Tibial nerve (tissue), 4 donors: ENCODE results near the gene ZNF175. TPM values are rescaled to one million over a fixed set of nuclear protein-coding genes. Genes with fewer than 3 reads are reported as not detected.

Source experiments
- DNase-seq, 2 donors: peaks; one replicate each; pipeline ENCODE4 v3.0.0-alpha.2; 2019; ENCODE audit warnings: low spot score in 2 of 2
- H3K27ac ChIP-seq, 4 donors: fragments of 200-600 bp; sonication (generic) in 3 of 4; one replicate each; pipeline ENCODE4 v1.5.1; 2017 to 2019; ENCODE audit warnings: mild to moderate bottlenecking in 1 of 4
- H3K27me3 ChIP-seq, 2 donors: fragments of 200-600 bp; sonication (generic) in 1 of 2; one replicate each; pipeline versions ENCODE4 v1.5.1 to v1.6.0; 2017 to 2019
- H3K36me3 ChIP-seq, 3 donors: fragments of 200-600 bp; sonication (generic); one replicate each; pipeline ENCODE4 v1.5.1; 2018 to 2019
- H3K4me1 ChIP-seq, 4 donors: fragments of 200-600 bp; sonication (generic) in 3 of 4; one replicate each; pipeline ENCODE4 v1.5.1; 2017 to 2019
- H3K4me3 ChIP-seq, 4 donors: fragments of 200-600 bp; sonication (generic) in 3 of 4; one replicate each; pipeline ENCODE4 v1.5.1; 2017 to 2019; ENCODE audit warnings: mild to moderate bottlenecking in 1 of 4, moderate library complexity in 1 of 4
- H3K9me3 ChIP-seq, 4 donors: fragments of 200-600 bp; sonication (generic) in 3 of 4; one replicate each; pipeline ENCODE4 v1.5.1; 2017 to 2019
- CTCF ChIP-seq, 5 experiments: fragments of 200-600 bp in 3 of 5; fragments of 450-650 bp in 2 of 5; sonication (generic) in 3 of 5; IDR thresholded peaks; one replicate each; pipeline ENCODE4 v1.5.1; 2016 to 2019; ENCODE audit warnings: antibody characterized with exemption in 5 of 5, mild to moderate bottlenecking in 3 of 5, moderate library complexity in 2 of 5
- EP300 ChIP-seq, 2 donors: sonication (generic); formaldehyde crosslinking; IDR thresholded peaks; one replicate each; pipeline ENCODE4 v1.6.1; 2017; ENCODE audit warnings: antibody characterized with exemption in 2 of 2, mild to moderate bottlenecking in 1 of 2
- POLR2A ChIP-seq, 2 donors: fragments of 450-650 bp; IDR thresholded peaks; one replicate each; pipeline ENCODE4 v1.6.1; 2017; ENCODE audit warnings: antibody characterized with exemption in 2 of 2, mild to moderate bottlenecking in 2 of 2, moderate library complexity in 2 of 2
- WGBS, 2 donors: methylation state at CpG; one replicate each; pipeline ENCODE4 v1.1.5; 2018; 5-methylcytosine and 5-hydroxymethylcytosine counted together
- total RNA-seq, 4 donors: library from RNA; depleted of rRNA; stranded (reverse); fragments of >200 nt; gene quantifications; one replicate each; pipeline ENCODE4 v1.1.0, GENCODE V29; 2016

ZNF175 gene
- total RNA-seq, 4 donors from 2014 or later: 4.3 to 8.5 (median 7.3) TPM

- H3K27me3 ChIP-seq: no peaks in the 10 kb centered on the region
- H3K4me1 ChIP-seq: peaks cover 0 to 1% (median 0%) of the 10 kb centered on the region in 4 donors
- TF ChIP-seq CTCF (IDR thresholded peaks at IDR 0.05) (peak in 1 of 5 experiments; percentile 51), POLR2A (IDR thresholded peaks at IDR 0.05) (no peak), EP300 (IDR thresholded peaks at IDR 0.05) (no peak)
- no peaks in the 10 kb centered on the region for H3K36me3 ChIP-seq
- DNase-seq: no peak
- no peak overlapping the region for H3K27ac ChIP-seq
- no peak overlapping the region for H3K4me3 ChIP-seq
- 30% methylated on average over 5 of the region's 5 CpGs; no CpG with 5 or more reads in 1 of the 2 donors for WGBS, 2 donors
- peaks cover 0 to 16% (median 0%) of the 10 kb centered on the region in 4 donors for H3K9me3 ChIP-seq
Measured at GRCh38 chr19:51637362-51637978, 66.4 kb downstream of the ZNF175 start.

DNA sequence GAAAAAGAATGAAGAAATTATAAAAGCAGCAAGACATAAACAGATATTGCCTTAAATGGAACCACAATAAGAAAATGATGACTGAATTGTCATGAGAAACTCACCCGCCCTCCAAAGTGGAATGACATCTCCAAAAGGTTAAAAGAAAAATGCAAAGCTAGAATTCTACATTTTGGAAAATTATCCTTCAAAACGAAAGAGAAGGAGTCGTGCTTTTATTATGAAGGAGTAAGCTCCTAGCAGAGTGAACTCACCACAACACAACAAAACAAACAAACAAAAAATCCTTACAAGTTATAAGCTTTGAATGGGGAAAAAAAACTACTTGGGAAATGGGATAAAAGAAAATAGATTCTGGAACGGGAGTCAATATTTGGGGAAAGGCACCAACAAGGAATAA is 68.8 kb downstream of the ZNF175 start:
- Histone ChIP-seq H3K36me3 (no peaks in the 10 kb centered on the region), H3K4me1 (peaks cover 0 to 3% (median 0%) of the 10 kb centered on the region in 4 donors), H3K27ac (no peak overlapping the region), H3K4me3 (no peak overlapping the region), H3K9me3 (peaks cover 0 to 16% (median 0%) of the 10 kb centered on the region in 4 donors), H3K27me3 (no peaks in the 10 kb centered on the region)
- DNase-seq: no peak
- TF ChIP-seq POLR2A (IDR thresholded peaks at IDR 0.05) (no peak), CTCF (IDR thresholded peaks at IDR 0.05) (no peak), EP300 (IDR thresholded peaks at IDR 0.05) (no peak)
- 66% methylated on average over 4 of the region's 4 CpGs; no CpG with 5 or more reads in 1 of the 2 donors for WGBS, 2 donors

DNA sequence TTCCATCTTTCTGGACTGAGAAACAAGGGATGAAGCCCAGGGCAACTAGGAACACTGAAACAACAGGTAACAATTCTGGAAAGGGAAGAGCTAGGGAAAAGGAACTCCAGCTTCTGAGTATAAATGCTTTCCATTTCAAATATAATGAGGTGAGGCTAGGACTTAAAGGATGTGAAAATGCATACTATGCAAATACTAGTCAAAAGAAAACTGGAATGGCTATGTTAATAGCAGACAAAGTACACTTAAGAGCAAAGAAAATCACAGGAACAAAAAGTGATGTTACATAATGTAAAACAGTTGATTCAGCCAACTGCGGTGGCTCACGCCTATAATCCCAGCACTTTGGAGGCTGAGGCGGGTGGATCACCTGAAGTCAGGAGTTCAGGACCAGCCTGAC is 69.3 kb downstream of the ZNF175 start:
- Histone ChIP-seq H3K4me1 (peaks cover 0 to 3% (median 0%) of the 10 kb centered on the region in 4 donors), H3K27ac (no peak overlapping the region), H3K9me3 (peaks cover 0 to 16% (median 0%) of the 10 kb centered on the region in 4 donors), H3K27me3 (no peaks in the 10 kb centered on the region), H3K4me3 (no peak overlapping the region), H3K36me3 (no peaks in the 10 kb centered on the region)
- 92% methylated on average over 3 of the region's 3 CpGs; no CpG with 5 or more reads in 1 of the 2 donors for WGBS, 2 donors
- DNase-seq: no peak
- TF ChIP-seq EP300 (IDR thresholded peaks at IDR 0.05) (no peak), POLR2A (IDR thresholded peaks at IDR 0.05) (no peak), CTCF (IDR thresholded peaks at IDR 0.05) (no peak)

GRCh38 chr19:51641648-51642047 is 70.6 kb downstream of the ZNF175 start:
- Histone ChIP-seq H3K4me1 (peaks cover 0 to 3% (median 0%) of the 10 kb centered on the region in 4 donors), H3K36me3 (no peaks in the 10 kb centered on the region), H3K4me3 (no peak overlapping the region), H3K9me3 (peaks cover 0 to 12% (median 0%) of the 10 kb centered on the region in 4 donors), H3K27me3 (no peaks in the 10 kb centered on the region), H3K27ac (no peak overlapping the region)
- TF ChIP-seq EP300 (IDR thresholded peaks at IDR 0.05) (no peak), POLR2A (IDR thresholded peaks at IDR 0.05) (no peak), CTCF (IDR thresholded peaks at IDR 0.05) (no peak)
- DNase-seq: no peak

Other genes with a start within 250 kb of the ZNF175 start
- 1 to 10 TPM in 3 of 4 donors, under 1 TPM in 1; 0.44 to 3.7 (median 2.1) TPM for gene VSIG10L, start 229.1 kb upstream of the ZNF175 start, total RNA-seq
- gene ETFB, start 204.9 kb upstream of the ZNF175 start, total RNA-seq: 100 to 1,000 TPM in 3 of 4 donors, 10 to 100 TPM in 1; 73.2 to 118 (median 101) TPM
- gene CLDND2, start 202.3 kb upstream of the ZNF175 start, total RNA-seq: not detected
- 1 to 10 TPM in 2 of 4 donors, not detected in 2; 3.6 to 3.9 TPM for gene NKG7, start 198.6 kb upstream of the ZNF175 start, total RNA-seq
- gene LIM2, start 183.3 kb upstream of the ZNF175 start, total RNA-seq: not detected
- gene C19orf84, start 180.7 kb upstream of the ZNF175 start, total RNA-seq: under 1 TPM in 1 of 4 donors, not detected in 3; 0.63 TPM
- gene SIGLEC10, start 153.6 kb upstream of the ZNF175 start, total RNA-seq: 10 to 100 TPM in 2 of 4 donors, 1 to 10 TPM in 2; 2.1 to 21.9 (median 7.3) TPM
- 1 to 10 TPM in 1 of 4 donors, under 1 TPM in 3; 0.20 to 5.5 (median 0.87) TPM for gene SIGLEC8, start 112.8 kb upstream of the ZNF175 start, total RNA-seq
- not detected for gene CEACAM18, start 92.7 kb upstream of the ZNF175 start, total RNA-seq
- under 1 TPM in 1 of 4 donors, not detected in 3; 0.66 TPM for gene SIGLEC12, start 69.5 kb upstream of the ZNF175 start, total RNA-seq
- 1 to 10 TPM in 1 of 4 donors, under 1 TPM in 3; 0.44 to 1.5 (median 0.59) TPM for gene SIGLEC6, start 39.6 kb upstream of the ZNF175 start, total RNA-seq
- 1 to 10 TPM in 3 of 4 donors, under 1 TPM in 1; 0.20 to 2.2 (median 1.6) TPM for gene SIGLEC5, start 59.1 kb downstream of the ZNF175 start, total RNA-seq
- gene SIGLEC14, start 75.5 kb downstream of the ZNF175 start, total RNA-seq: 1 to 10 TPM in 3 of 4 donors, not detected in 1; 1.9 to 6.3 (median 4.9) TPM
- gene SPACA6, start 122.0 kb downstream of the ZNF175 start, total RNA-seq: 10 to 100 TPM; 10.7 to 47.9 (median 34.0) TPM
- 1 to 10 TPM in 1 of 4 donors, under 1 TPM in 1, not detected in 2; 0.44 to 3.3 TPM for gene HAS1, start 152.7 kb downstream of the ZNF175 start, total RNA-seq
- 10 to 100 TPM in 1 of 4 donors, 1 to 10 TPM in 3; 1.7 to 36.9 (median 6.4) TPM for gene FPR1, start 180.6 kb downstream of the ZNF175 start, total RNA-seq
- gene FPR2, start 189.9 kb downstream of the ZNF175 start, total RNA-seq: 1 to 10 TPM in 2 of 4 donors, under 1 TPM in 2; 0.66 to 4.5 (median 1.0) TPM
- 10 to 100 TPM in 1 of 4 donors, 1 to 10 TPM in 3; 2.3 to 11.7 (median 5.1) TPM for gene FPR3, start 223.9 kb downstream of the ZNF175 start, total RNA-seq